K562 (cell line): Measurements from ENCODE around the gene CPT1B. TPM values are rescaled to one million over a fixed set of nuclear protein-coding genes. Genes with fewer than 3 reads are reported as not detected.
A peak's percentile ranks its signal among the peaks of the same experiment; 100 is the strongest.

Experiments used
- ATAC-seq: fragments of 200-7000 bp; cut with Tn5 transposase; 3 replicates; pipeline ENCODE4 v1.9.1; 2020; ENCODE audit warnings: moderate library complexity
- BruUV-seq: library from RNA; stranded (reverse); fragments of 400-500 nt; replicated peaks from 2 replicates; lab custom pipeline; 2021; lab: Mats Ljungman, UMichigan
- CTCF ChIA-PET: fragments of 300-600 bp; formaldehyde crosslinking; extraction: SDS; loops from one replicate; lab custom pipeline; 2021; ENCODE audit warnings: low intra/inter-chr PET ratio; lab: Yijun Ruan, JAX
- POLR2A ChIA-PET: fragments of 300-600, 350-650 bp; sonication (Branson Sonifier 250); formaldehyde crosslinking; extraction: SDS; loops from one replicate; lab custom pipeline; 2021; ENCODE audit warnings: antibody characterized with exemption, inconsistent platforms; lab: Yijun Ruan, JAX
- DNase-seq, 4 experiments: peaks; one replicate each; pipeline versions ENCODE4 v3.0.0 to v3.0.0-alpha.2; 2011 to 2018; ENCODE audit warnings: low spot score in 3 of 4, mixed read lengths in 3 of 4; ENCODE audit errors: extremely low read depth in 1 of 4
- FAIRE-seq: peaks from 2 replicates; lab custom pipeline; 2011; peaks lifted over from hg19 to GRCh38; lab: Jason Lieb, UNC
- H2AFZ ChIP-seq: 2 replicates; pipeline ENCODE4 v1.6.0; 2011; ENCODE audit warnings: low read depth, low read length, control low read depth, inconsistent platforms
- H3K27ac ChIP-seq: fragments of 200-600 bp; 3 replicates; pipeline ENCODE4 v1.8.0; 2011; ENCODE audit warnings: low read depth, mild to moderate bottlenecking, control low read depth, inconsistent platforms, low read length, moderate library complexity, mixed read lengths; ENCODE audit errors: extremely low read depth
- H3K27me3 ChIP-seq, 2 experiments: fragments of 300-600 bp in 1 of 2; 2 replicates in 1 of 2; 3 replicates in 1 of 2; pipeline versions ENCODE4 v1.6.0 to v1.8.0; 2011; ENCODE audit warnings: inconsistent platforms in 2 of 2, low read length in 2 of 2, mild to moderate bottlenecking in 1 of 2, mixed read lengths in 1 of 2, moderate library complexity in 1 of 2; ENCODE audit not compliant: control insufficient read depth in 2 of 2, insufficient read depth in 2 of 2
- H3K36me3 ChIP-seq: fragments of 300-600 bp; 3 replicates; pipeline ENCODE4 v1.8.0; 2011; ENCODE audit warnings: mild to moderate bottlenecking, low read length, inconsistent platforms; ENCODE audit not compliant: control insufficient read depth, insufficient read depth
- H3K4me1 ChIP-seq, 2 experiments: fragments of 200-600 bp in 1 of 2; replicated peaks in 1 of 2; 2 replicates in 1 of 2; 3 replicates in 1 of 2; pipeline versions ENCODE4 v1.5.1 to v1.8.0; 2011; ENCODE audit warnings: inconsistent platforms in 2 of 2, low read length in 2 of 2, mild to moderate bottlenecking in 1 of 2, mixed read lengths in 1 of 2, moderate library complexity in 1 of 2; ENCODE audit not compliant: control insufficient read depth in 2 of 2, insufficient read depth in 2 of 2
- H3K4me2 ChIP-seq: 2 replicates; pipeline ENCODE4 v1.6.1; 2011; ENCODE audit warnings: low read length, control low read depth, inconsistent platforms, mixed read lengths; ENCODE audit not compliant: insufficient read depth
- H3K4me3 ChIP-seq: fragments of 200-600 bp; sonication (generic), shearing (Covaris generic); 2 replicates; pipeline ENCODE4 v1.5.1; 2016; ENCODE audit warnings: control low read depth, inconsistent platforms
- H3K79me2 ChIP-seq: fragments of 200-600 bp; 3 replicates; pipeline ENCODE4 v1.8.0; 2011; ENCODE audit warnings: low read length, inconsistent platforms; ENCODE audit not compliant: control insufficient read depth, insufficient read depth
- H3K9ac ChIP-seq, 2 experiments: 2 replicates each; pipeline versions ENCODE4 v1.6.0 to v1.6.1; 2011; ENCODE audit warnings: low read depth in 2 of 2, low read length in 2 of 2, control low read depth in 1 of 2, inconsistent platforms in 1 of 2, mild to moderate bottlenecking in 1 of 2, mixed read lengths in 1 of 2; ENCODE audit not compliant: insufficient read depth in 1 of 2
- H3K9me1 ChIP-seq: one replicate; pipeline ENCODE4 v1.6.0; 2011; ENCODE audit warnings: inconsistent platforms, mild to moderate bottlenecking, low read length, moderate library complexity; ENCODE audit not compliant: control insufficient read depth, insufficient read depth
- H3K9me3 ChIP-seq: replicated peaks from 2 replicates; pipeline ENCODE4 v1.5.1; 2011; ENCODE audit warnings: low read depth, low read length, inconsistent platforms; ENCODE audit not compliant: control insufficient read depth, insufficient read depth
- H4K20me1 ChIP-seq: replicated peaks from 2 replicates; pipeline ENCODE4 v1.6.1; 2011; ENCODE audit warnings: low read length, inconsistent platforms, mixed read lengths; ENCODE audit not compliant: control insufficient read depth, insufficient read depth
- CREBBP ChIP-seq: IDR thresholded peaks from one replicate; pipeline ENCODE4 v1.6.1; 2012; ENCODE audit warnings: low read depth, mild to moderate bottlenecking, control low read depth, inconsistent platforms, low read length
- CTBP1 ChIP-seq: fragments of 450-650 bp; IDR thresholded peaks from 2 replicates; pipeline ENCODE4 v1.6.1; 2016; ENCODE audit warnings: borderline replicate concordance
- HSF4 ChIP-seq: fragments of 250-450 bp; sonication (Bioruptor Pico); IDR thresholded peaks from 2 replicates; pipeline ENCODE4 v2.1.2; 2022; ENCODE audit warnings: mild to moderate bottlenecking, moderate library complexity, borderline replicate concordance
- PHB2 ChIP-seq: fragments of 450-650 bp; IDR thresholded peaks from 2 replicates; pipeline ENCODE4 v1.6.1; 2017; ENCODE audit warnings: low read depth
- POLR2G ChIP-seq: fragments of 200-400 bp; formaldehyde crosslinking; IDR thresholded peaks from 2 replicates; pipeline ENCODE4 v1.6.1; 2017; ENCODE audit warnings: low read depth, mild to moderate bottlenecking, antibody characterized with exemption, low read length, moderate library complexity
- ZNF263 ChIP-seq: sonication (generic); formaldehyde crosslinking; IDR thresholded peaks from 2 replicates; pipeline ENCODE4 v1.8.0; 2022; ENCODE audit warnings: mild to moderate bottlenecking, missing genetic modification reagents, borderline replicate concordance
- ZNF589 ChIP-seq: fragments of 200-800 bp; sonication (Bioruptor generic); IDR thresholded peaks from 2 replicates; pipeline ENCODE4 v1.6.1; 2016; ENCODE audit warnings: low read depth, missing genetic modification characterization, missing compliant biosample characterization
- WGBS: fragments of 100-300 bp; shearing (Covaris generic); methylation state at CpG from one replicate; pipeline ENCODE4 v1.1.6; 2016; ENCODE audit warnings: low coverage, mixed read lengths; ENCODE audit not compliant: insufficient coverage; ENCODE audit errors: missing lambda C conversion rate; 5-methylcytosine and 5-hydroxymethylcytosine counted together
- in situ Hi-C: fragments of 300-500 bp; cut with MboI; formaldehyde crosslinking; loops from 4 replicates; pipeline ENCODE4 v1.15.0; 2018; ENCODE audit warnings: inconsistent platforms, mixed read lengths
- intact Hi-C: fragments of 100-400 bp; cut with micrococcal nuclease; formaldehyde crosslinking; loops from 2 replicates; pipeline ENCODE4 v1.14.2; 2022
- polyA plus RNA-seq, 8 experiments: library from polyadenylated mRNA; depleted of rRNA in 4 of 8; stranded (reverse) in 5 of 8; unstranded in 3 of 8; fragments of >200 nt; fragmentation: Nextera tagmentation in 2 of 8; fragmentation: Illumina TruSeq in 1 of 8; extraction: Ambion mirVana in 2 of 8; extraction: Trizol in 1 of 8; gene quantifications; 2 replicates each; pipeline versions ENCODE4 v1.2.1 to v1.2.3, GENCODE V29; 2011 to 2014; ENCODE audit warnings: inconsistent platforms in 1 of 8, missing spikeins in 1 of 8
- total RNA-seq, 7 experiments: library from RNA; depleted of rRNA in 6 of 7; stranded (reverse); fragments of >200 nt in 6 of 7; fragmentation: Illumina TruSeq in 2 of 7; extraction: Trizol in 2 of 7; gene quantifications; 2 replicates each; pipeline versions ENCODE4 v1.2.1 to v1.2.3, GENCODE V29; 2011 to 2021; ENCODE audit warnings: low replicate concordance in 1 of 7
- TF ChIP-seq, protein P1 (sequence below): conservative IDR thresholded peaks from 2 replicates; pipeline ENCODE4 v1.6.1; 2011; ENCODE audit warnings: low read depth, mild to moderate bottlenecking, low read length; ENCODE audit not compliant: control insufficient read depth
- TF ChIP-seq, protein P2 (sequence below): fragments of 250-450 bp; sonication (Bioruptor Pico); IDR thresholded peaks from 2 replicates; pipeline ENCODE4 v1.9.0; 2021; ENCODE audit warnings: mild to moderate bottlenecking, inconsistent platforms

CPT1B gene
- total and polyA plus RNA-seq, 9 of the 15 experiments (the other 6 are each of a cell fraction or from before 2014, with no cell fraction given): 0.35 to 6.1 (median 2.6) TPM

DNA sequence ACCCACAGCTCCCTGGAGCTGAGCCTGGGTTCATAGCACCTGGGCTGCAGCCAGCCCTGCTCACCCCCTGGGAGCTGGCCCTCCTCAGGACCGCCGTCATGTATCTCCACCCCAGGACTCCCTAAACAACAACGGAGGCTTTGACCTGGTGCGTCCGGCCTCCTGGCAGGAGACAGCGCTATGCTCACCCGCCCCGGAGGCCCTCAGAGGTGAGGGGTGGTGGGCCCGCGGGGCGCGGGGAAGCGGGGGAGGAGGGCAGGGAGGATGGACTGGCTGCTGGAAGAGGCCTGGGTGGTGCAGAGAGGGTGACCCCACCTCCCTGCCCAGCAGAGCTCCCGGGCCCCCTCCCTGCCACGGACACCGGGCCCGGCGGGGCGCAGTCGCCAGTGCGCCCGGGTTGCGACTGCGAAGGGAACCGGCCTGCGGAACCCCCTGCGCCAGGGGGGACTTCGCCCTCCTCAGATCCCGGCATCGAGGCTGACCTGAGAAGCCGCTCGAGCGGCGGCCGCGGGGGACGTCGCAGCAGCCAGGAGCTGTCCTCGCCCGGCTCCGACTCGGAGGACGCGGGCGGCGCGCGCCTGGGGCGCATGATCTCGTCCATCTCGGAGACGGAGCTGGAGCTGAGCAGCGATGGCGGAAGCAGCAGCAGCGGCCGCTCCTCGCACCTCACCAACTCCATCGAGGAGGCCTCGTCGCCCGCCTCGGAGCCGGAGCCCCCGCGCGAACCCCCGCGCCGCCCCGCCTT lies 25.5 kb upstream of the CPT1B start:
- Histone ChIP-seq H4K20me1 (peaks cover 3% of the 10 kb centered on the region; the same call in 1 of the 2 replicates), H3K4me1 (peaks cover 0 to 17% of the 10 kb centered on the region in 2 experiments; a peak in 2 of 5 replicates), H3K4me3 (no peak overlapping the region), H3K9ac (no peak overlapping the region), H3K27ac (no peak overlapping the region), H3K9me1 (no peaks in the 10 kb centered on the region), H3K36me3 (no peaks in the 10 kb centered on the region), H3K4me2 (no peak overlapping the region), H3K27me3 (peaks cover 15 to 67% of the 10 kb centered on the region in 2 experiments; a peak in 4 of 5 replicates), H2AFZ (no peak overlapping the region), H3K79me2 (no peaks in the 10 kb centered on the region), H3K9me3 (no peaks in the 10 kb centered on the region)
- WGBS: 20% methylated on average over 14 of the region's 70 CpGs
- in situ Hi-C loops: no loop called here
- CTCF ChIA-PET: no interaction called here
- TF ChIP-seq ZNF263 (CRISPR knock-in tag) (0 out of 2 replicates have a peak, but pooled peaks have one; percentile 6), ZNF589 (CRISPR knock-in tag) (no peak)
- ATAC-seq: no peak
- no TSS peak for BruUV-seq
- intact Hi-C loops: no loop called here
- POLR2A ChIA-PET: interaction anchor here (1.0 kb wide), 1 partner anchor 9 kb away, joined by 4 read pairs; no protein-coding TSS in a partner anchor
- FAIRE-seq: no peak
- DNase-seq: no peak

DNA sequence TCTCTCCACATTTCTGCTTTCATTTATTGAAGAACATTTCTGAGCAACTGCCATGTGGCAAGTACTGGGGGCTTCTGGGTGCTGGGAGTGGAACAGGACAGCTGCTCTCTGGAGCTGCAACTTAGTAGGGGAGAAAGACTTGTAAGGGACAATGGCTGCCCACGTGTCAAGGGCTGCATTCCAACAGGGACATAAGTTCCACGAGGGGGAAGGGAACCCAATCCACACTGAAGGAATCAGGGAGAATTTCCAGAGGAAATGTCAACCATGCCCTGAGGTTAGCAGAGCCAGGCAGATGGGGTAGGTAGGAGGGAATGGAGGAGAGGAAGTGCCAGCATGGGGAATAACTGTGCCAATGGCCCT lies 24.1 kb upstream of the CPT1B start:
- no TSS peak for BruUV-seq
- no peaks in the 10 kb centered on the region for H3K9me3 ChIP-seq
- TF ChIP-seq, protein P1, sequence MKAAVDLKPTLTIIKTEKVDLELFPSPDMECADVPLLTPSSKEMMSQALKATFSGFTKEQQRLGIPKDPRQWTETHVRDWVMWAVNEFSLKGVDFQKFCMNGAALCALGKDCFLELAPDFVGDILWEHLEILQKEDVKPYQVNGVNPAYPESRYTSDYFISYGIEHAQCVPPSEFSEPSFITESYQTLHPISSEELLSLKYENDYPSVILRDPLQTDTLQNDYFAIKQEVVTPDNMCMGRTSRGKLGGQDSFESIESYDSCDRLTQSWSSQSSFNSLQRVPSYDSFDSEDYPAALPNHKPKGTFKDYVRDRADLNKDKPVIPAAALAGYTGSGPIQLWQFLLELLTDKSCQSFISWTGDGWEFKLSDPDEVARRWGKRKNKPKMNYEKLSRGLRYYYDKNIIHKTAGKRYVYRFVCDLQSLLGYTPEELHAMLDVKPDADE: no peak
- TF ChIP-seq CTBP1: no peak
- TF ChIP-seq, protein P2, sequence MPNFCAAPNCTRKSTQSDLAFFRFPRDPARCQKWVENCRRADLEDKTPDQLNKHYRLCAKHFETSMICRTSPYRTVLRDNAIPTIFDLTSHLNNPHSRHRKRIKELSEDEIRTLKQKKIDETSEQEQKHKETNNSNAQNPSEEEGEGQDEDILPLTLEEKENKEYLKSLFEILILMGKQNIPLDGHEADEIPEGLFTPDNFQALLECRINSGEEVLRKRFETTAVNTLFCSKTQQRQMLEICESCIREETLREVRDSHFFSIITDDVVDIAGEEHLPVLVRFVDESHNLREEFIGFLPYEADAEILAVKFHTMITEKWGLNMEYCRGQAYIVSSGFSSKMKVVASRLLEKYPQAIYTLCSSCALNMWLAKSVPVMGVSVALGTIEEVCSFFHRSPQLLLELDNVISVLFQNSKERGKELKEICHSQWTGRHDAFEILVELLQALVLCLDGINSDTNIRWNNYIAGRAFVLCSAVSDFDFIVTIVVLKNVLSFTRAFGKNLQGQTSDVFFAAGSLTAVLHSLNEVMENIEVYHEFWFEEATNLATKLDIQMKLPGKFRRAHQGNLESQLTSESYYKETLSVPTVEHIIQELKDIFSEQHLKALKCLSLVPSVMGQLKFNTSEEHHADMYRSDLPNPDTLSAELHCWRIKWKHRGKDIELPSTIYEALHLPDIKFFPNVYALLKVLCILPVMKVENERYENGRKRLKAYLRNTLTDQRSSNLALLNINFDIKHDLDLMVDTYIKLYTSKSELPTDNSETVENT (CRISPR knock-in tag): no peak
- TF ChIP-seq PHB2: no peak
- TF ChIP-seq HSF4 (CRISPR knock-in tag): no peak
- no peak for TF ChIP-seq POLR2G
- no peak for TF ChIP-seq CREBBP

More for the DNA sequence above, 24.1 kb upstream of the CPT1B start:
- H3K36me3 ChIP-seq: no peaks in the 10 kb centered on the region
- H3K27me3 ChIP-seq: peaks cover 13 to 58% of the 10 kb centered on the region in 2 experiments; a peak in 4 of 5 replicates
- no peak overlapping the region for H3K4me2 ChIP-seq
- H3K9me1 ChIP-seq: no peaks in the 10 kb centered on the region
- DNase-seq (no peak), FAIRE-seq (no peak), ATAC-seq (no peak)
- H3K27ac ChIP-seq: no peak overlapping the region
- CTCF ChIA-PET: no interaction called here
- 0% methylated on average over 2 of the region's 2 CpGs for WGBS
- H3K9ac ChIP-seq: no peak overlapping the region
- peaks cover 0 to 17% of the 10 kb centered on the region in 2 experiments; a peak in 2 of 5 replicates for H3K4me1 ChIP-seq
- POLR2A ChIA-PET: no interaction called here
- in situ Hi-C loops (no loop called here), intact Hi-C loops (no loop called here)
- no peaks in the 10 kb centered on the region for H3K79me2 ChIP-seq
- H3K4me3 ChIP-seq: no peak overlapping the region
- H4K20me1 ChIP-seq: peaks cover 3% of the 10 kb centered on the region; the same call in 1 of the 2 replicates
- no peak overlapping the region for H2AFZ ChIP-seq
